SK-N-SH treated with all-trans-retinoic acid at 6 μM for 48 hours (cell line): ENCODE data around the gene SORCS2.

Source experiments
- ATAC-seq: fragments of 200-7000 bp; cut with Tn5 transposase; 3 replicates; pipeline ENCODE4 v1.9.1; 2020; ENCODE audit warnings: mild to moderate bottlenecking, moderate library complexity
- ARNTL ChIP-seq: fragments of 450-650 bp; formaldehyde crosslinking; IDR thresholded peaks from 2 replicates; pipeline ENCODE4 v1.5.0; 2020; ENCODE audit warnings: low read depth, mild to moderate bottlenecking, moderate library complexity, borderline replicate concordance
- BACH2 ChIP-seq: fragments of 250-450 bp; sonication (Bioruptor Pico); IDR thresholded peaks from 2 replicates; pipeline ENCODE4 v1.9.0; 2021; ENCODE audit warnings: mild to moderate bottlenecking, borderline replicate concordance
- CSRNP3 ChIP-seq: fragments of 250-450 bp; sonication (Bioruptor Pico); IDR thresholded peaks from 2 replicates; pipeline ENCODE4 v1.5.1; 2021; ENCODE audit warnings: mild to moderate bottlenecking, moderate library complexity
- GLIS3 ChIP-seq: fragments of 250-450 bp; sonication (Bioruptor Pico); IDR thresholded peaks from 2 replicates; pipeline ENCODE4 v1.5.0; 2020; ENCODE audit warnings: mild to moderate bottlenecking, moderate library complexity
- ISL1 ChIP-seq: fragments of 250-450 bp; sonication (Bioruptor Pico); IDR thresholded peaks from 2 replicates; pipeline ENCODE4 v2.1.2; 2022; ENCODE audit warnings: mild to moderate bottlenecking, moderate library complexity
- OSR1 ChIP-seq: fragments of 250-450 bp; sonication (Bioruptor Pico); IDR thresholded peaks from 2 replicates; pipeline ENCODE4 v1.8.0; 2022; ENCODE audit warnings: moderate library complexity, mild to moderate bottlenecking, inconsistent platforms
- TOX ChIP-seq: fragments of 250-450 bp; sonication (Bioruptor Pico); IDR thresholded peaks from 2 replicates; pipeline ENCODE4 v1.8.0; 2021; ENCODE audit warnings: mild to moderate bottlenecking, moderate library complexity, borderline replicate concordance
- TSHZ2 ChIP-seq: fragments of 250-450 bp; sonication (Bioruptor Pico); IDR thresholded peaks from 2 replicates; pipeline ENCODE4 v1.5.0; 2020; ENCODE audit warnings: mild to moderate bottlenecking, moderate library complexity
- ZNF565 ChIP-seq: fragments of 450-650 bp; formaldehyde crosslinking; conservative IDR thresholded peaks from 2 replicates; pipeline ENCODE4 v1.5.0; 2020; ENCODE audit warnings: low read depth, mild to moderate bottlenecking, moderate library complexity
- ZNF70 ChIP-seq: fragments of 450-650 bp; formaldehyde crosslinking; IDR thresholded peaks from 2 replicates; pipeline ENCODE4 v1.5.0; 2020; ENCODE audit warnings: mild to moderate bottlenecking, moderate library complexity
- ZNF8 ChIP-seq: fragments of 450-650 bp; formaldehyde crosslinking; IDR thresholded peaks from 2 replicates; pipeline ENCODE4 v1.5.0; 2020; ENCODE audit warnings: mild to moderate bottlenecking, moderate library complexity
- TF ChIP-seq, protein P1 (sequence below): fragments of 250-450 bp; sonication (Bioruptor Pico); IDR thresholded peaks from 2 replicates; pipeline ENCODE4 v1.8.0; 2021; ENCODE audit warnings: low read depth, mild to moderate bottlenecking, moderate library complexity, borderline replicate concordance
- TF ChIP-seq, protein P2 (sequence below): fragments of 250-450 bp; sonication (Bioruptor Pico); IDR thresholded peaks from 2 replicates; pipeline ENCODE4 v1.8.0; 2020; ENCODE audit warnings: mild to moderate bottlenecking, moderate library complexity, borderline replicate concordance
- TF ChIP-seq, protein P3 (sequence below): fragments of 250-450 bp; sonication (Bioruptor Pico); IDR thresholded peaks from 2 replicates; pipeline ENCODE4 v1.5.1; 2020; ENCODE audit warnings: low read depth, mild to moderate bottlenecking, moderate library complexity

The SORCS2 gene

GRCh38 chr4:7704625-7705024, 512.3 kb downstream of the SORCS2 start (continued):
- TF ChIP-seq TSHZ2, result no peak
- TF ChIP-seq ZNF70 (CRISPR knock-in tag), result no peak
- TF ChIP-seq ZNF8, result no peak

DNA sequence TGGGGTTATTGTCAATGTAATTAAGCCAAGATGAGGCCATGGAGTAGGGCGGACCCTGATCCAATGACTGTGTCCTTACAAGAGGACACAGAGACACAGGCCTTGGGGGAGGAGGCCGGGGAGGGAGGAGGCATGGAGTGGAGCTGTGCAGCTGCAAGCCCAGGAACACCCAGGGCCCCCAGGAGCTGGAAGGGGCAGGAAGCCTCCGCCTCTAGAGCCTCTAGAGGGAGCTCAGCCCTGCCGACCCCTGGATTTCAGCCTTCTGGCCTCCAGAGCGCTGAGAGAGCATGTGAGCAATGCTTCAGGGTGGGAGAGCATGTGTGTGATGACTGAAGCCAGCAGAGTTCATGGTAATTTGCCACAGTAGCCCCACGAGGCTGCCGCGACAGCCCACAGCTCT, 512.7 kb downstream of the SORCS2 start:
- no peak for ATAC-seq
- TF ChIP-seq OSR1 (CRISPR knock-in tag) (no peak), ISL1 (no peak), CSRNP3 (CRISPR knock-in tag) (no peak), TSHZ2 (no peak)
- TF ChIP-seq, protein P1, sequence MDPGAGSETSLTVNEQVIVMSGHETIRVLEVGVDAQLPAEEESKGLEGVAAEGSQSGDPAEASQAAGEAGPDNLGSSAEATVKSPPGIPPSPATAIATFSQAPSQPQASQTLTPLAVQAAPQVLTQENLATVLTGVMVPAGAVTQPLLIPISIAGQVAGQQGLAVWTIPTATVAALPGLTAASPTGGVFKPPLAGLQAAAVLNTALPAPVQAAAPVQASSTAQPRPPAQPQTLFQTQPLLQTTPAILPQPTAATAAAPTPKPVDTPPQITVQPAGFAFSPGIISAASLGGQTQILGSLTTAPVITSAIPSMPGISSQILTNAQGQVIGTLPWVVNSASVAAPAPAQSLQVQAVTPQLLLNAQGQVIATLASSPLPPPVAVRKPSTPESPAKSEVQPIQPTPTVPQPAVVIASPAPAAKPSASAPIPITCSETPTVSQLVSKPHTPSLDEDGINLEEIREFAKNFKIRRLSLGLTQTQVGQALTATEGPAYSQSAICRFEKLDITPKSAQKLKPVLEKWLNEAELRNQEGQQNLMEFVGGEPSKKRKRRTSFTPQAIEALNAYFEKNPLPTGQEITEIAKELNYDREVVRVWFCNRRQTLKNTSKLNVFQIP (CRISPR knock-in tag), result no peak

GRCh38 chr4:7705593-7705992, 513.3 kb downstream of the SORCS2 start:
- ATAC-seq, result no peak
- TF ChIP-seq ZNF70 (CRISPR knock-in tag) (no peak), ZNF8 (no peak), ARNTL (CRISPR knock-in tag) (no peak), TSHZ2 (no peak), ZNF565 (CRISPR knock-in tag) (no peak), GLIS3 (no peak), BACH2 (CRISPR knock-in tag) (no peak), TOX (CRISPR knock-in tag) (no peak)
- TF ChIP-seq, protein P2, sequence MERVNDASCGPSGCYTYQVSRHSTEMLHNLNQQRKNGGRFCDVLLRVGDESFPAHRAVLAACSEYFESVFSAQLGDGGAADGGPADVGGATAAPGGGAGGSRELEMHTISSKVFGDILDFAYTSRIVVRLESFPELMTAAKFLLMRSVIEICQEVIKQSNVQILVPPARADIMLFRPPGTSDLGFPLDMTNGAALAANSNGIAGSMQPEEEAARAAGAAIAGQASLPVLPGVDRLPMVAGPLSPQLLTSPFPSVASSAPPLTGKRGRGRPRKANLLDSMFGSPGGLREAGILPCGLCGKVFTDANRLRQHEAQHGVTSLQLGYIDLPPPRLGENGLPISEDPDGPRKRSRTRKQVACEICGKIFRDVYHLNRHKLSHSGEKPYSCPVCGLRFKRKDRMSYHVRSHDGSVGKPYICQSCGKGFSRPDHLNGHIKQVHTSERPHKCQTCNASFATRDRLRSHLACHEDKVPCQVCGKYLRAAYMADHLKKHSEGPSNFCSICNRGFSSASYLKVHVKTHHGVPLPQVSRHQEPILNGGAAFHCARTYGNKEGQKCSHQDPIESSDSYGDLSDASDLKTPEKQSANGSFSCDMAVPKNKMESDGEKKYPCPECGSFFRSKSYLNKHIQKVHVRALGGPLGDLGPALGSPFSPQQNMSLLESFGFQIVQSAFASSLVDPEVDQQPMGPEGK (CRISPR knock-in tag), result no peak
- TF ChIP-seq, protein P3, sequence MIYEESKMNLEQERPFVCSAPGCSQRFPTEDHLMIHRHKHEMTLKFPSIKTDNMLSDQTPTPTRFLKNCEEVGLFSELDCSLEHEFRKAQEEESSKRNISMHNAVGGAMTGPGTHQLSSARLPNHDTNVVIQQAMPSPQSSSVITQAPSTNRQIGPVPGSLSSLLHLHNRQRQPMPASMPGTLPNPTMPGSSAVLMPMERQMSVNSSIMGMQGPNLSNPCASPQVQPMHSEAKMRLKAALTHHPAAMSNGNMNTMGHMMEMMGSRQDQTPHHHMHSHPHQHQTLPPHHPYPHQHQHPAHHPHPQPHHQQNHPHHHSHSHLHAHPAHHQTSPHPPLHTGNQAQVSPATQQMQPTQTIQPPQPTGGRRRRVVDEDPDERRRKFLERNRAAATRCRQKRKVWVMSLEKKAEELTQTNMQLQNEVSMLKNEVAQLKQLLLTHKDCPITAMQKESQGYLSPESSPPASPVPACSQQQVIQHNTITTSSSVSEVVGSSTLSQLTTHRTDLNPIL, result no peak
- TF ChIP-seq, all 23 proteins: peak for 0
